ENCODE measurements around the gene TBL1X.

- TF ChIP-seq CTCF (IDR thresholded peaks at IDR 0.05) = no peak
- no peak for TF ChIP-seq POLR2AphosphoS5 (IDR thresholded peaks at IDR 0.05)
- no peak for TF ChIP-seq EP300 (IDR thresholded peaks at IDR 0.05)
- TF ChIP-seq POLR2A (IDR thresholded peaks at IDR 0.05) = no peak
These were observed 302.5 kb downstream of the TBL1X start for GRCh38 chrX:9767375-9767774.
